ENCODE results near the gene PPP1R15B. TPM values are rescaled to one million over a fixed set of nuclear protein-coding genes. Genes with fewer than 3 reads are reported as not detected.

Gene PPP1R15B
- total RNA-seq = 10 to 100 TPM; 29.5 to 42.3 (median 34.0) TPM

DNA sequence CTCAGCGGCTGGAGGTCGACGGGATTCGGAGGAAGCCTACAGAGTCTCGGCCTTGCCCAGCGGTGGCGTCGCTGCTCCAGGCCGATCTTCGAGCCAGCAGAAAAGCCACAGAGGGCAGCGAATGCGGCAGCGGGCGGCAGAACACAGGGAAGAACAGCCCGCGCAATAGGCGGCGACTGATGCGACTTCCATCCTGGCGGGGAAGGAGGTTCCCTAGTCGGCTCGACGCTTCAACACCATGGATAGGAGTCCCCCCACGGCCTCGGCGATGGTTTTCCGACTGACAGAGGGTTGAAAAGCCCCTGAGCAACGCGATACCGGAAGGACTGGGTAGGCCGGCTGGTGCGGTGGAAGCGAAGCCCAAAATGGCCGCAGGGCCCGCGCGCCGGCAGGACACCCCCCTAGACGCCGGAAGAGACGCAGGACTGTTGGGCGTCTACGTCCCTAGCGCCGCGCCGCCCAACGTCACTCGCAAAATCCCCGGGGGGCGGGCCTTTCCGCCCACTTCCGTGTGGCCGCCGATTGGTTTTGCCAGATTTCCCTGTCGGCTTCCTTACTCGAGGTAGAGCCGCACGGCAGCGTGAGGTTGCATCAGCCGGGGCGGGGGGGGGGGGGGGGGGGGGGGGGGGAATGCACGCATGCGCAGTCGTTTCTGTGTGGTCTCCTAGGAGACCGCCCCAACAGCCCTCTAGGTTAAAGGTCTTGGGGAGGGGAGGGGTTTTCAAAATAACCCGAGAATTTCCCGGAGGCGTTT lies at the start of gene PPP1R15B:
Gene PPP1R15B, minus strand, starts transcription at position 367 of the 754 bp plus-strand sequence. CDS start 406 bp downstream, outside the sequence.
- TF ChIP-seq, protein P1, sequence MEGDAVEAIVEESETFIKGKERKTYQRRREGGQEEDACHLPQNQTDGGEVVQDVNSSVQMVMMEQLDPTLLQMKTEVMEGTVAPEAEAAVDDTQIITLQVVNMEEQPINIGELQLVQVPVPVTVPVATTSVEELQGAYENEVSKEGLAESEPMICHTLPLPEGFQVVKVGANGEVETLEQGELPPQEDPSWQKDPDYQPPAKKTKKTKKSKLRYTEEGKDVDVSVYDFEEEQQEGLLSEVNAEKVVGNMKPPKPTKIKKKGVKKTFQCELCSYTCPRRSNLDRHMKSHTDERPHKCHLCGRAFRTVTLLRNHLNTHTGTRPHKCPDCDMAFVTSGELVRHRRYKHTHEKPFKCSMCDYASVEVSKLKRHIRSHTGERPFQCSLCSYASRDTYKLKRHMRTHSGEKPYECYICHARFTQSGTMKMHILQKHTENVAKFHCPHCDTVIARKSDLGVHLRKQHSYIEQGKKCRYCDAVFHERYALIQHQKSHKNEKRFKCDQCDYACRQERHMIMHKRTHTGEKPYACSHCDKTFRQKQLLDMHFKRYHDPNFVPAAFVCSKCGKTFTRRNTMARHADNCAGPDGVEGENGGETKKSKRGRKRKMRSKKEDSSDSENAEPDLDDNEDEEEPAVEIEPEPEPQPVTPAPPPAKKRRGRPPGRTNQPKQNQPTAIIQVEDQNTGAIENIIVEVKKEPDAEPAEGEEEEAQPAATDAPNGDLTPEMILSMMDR (IDR thresholded peaks at IDR 0.05) = no peak
- TF ChIP-seq POLR2A (IDR thresholded peaks at IDR 0.05) = peak in 3 of 4 donors; percentile 82 to 97 (median 92)
- Histone ChIP-seq H3K27me3 (no peaks in the 10 kb centered on the region), H3K4me3 (peak within 1 kb of the TSS; percentile 74 to 99 (median 88)), H3K4me1 (peaks cover 14 to 48% (median 18%) of the 10 kb centered on the region in 3 donors), H3K36me3 (peaks cover 0 to under 1% (median 0%) of the 10 kb centered on the region in 3 donors), H3K9me3 (no peaks in the 10 kb centered on the region), H3K27ac (peak within 1 kb of the TSS; percentile 94 to 100 (median 98))
- peak; percentile 89 for DNase-seq
- intact Hi-C loops (cut with DNase I) = no loop called here
- WGBS, 2 donors = 0% methylated on average over 3 to 4 of the region's 69 CpGs

DNA sequence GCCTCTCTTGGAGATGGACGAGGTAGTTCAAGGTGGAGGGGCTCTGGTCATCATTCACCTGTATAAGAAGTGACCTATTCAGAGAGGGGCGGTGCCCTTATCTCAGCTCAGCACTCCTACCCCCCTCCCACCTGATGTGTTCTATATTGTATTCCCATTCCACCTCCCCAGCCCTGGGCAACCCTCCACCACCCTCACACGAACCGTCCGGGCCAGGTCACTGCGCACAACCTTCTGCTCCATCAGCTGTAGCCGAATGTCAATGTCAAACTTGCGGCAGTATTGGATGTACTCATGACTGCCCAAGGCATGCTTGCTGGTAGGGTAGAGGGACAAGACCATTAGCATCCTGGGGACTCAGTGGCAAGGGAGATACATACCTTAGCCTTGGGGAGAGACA lies 48.7 kb upstream of the PPP1R15B start:
- Histone ChIP-seq H3K36me3 (peaks cover 6 to 97% (median 9%) of the 10 kb centered on the region in 3 donors), H3K9me3 (no peaks in the 10 kb centered on the region), H3K27me3 (no peaks in the 10 kb centered on the region), H3K4me1 (peaks cover 19 to 65% (median 33%) of the 10 kb centered on the region in 3 donors), H3K4me3 (no peak overlapping the region), H3K27ac (peak overlapping the region in 3 of 4 donors; percentile 48 to 73 (median 70))
- DNase-seq = no peak
- WGBS, 2 donors = 93 to 98% methylated on average over 4 to 8 of the region's 8 CpGs
- no peak for TF ChIP-seq POLR2A (IDR thresholded peaks at IDR 0.05)
- TF ChIP-seq, protein P1 (IDR thresholded peaks at IDR 0.05) = no peak
- intact Hi-C loops (cut with DNase I) = no loop called here

DNA sequence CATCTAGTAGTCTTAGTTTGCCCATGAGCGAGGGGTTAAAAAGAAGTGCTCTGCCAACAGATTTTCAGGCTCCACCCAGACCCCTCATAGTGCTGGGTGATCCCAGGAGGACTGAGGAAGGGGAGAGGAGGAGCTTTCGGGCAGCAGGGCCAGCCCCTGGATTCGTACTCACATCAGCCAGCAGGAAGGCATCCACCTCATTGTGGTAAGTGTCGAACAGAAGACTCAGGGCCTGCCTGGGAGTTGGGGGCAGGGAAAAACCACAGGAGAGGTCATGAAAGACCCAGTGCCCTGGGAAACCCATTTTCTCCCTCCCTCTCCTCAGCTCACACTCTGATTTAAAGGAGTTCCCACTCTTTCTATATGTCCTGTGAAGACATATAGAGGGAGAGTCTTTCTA lies 48.1 kb upstream of the PPP1R15B start:
- WGBS, 2 donors = 80 to 89% methylated on average over 3 of the region's 4 CpGs
- Histone ChIP-seq H3K27ac (no peak overlapping the region), H3K27me3 (no peaks in the 10 kb centered on the region), H3K4me1 (peaks cover 18 to 58% (median 28%) of the 10 kb centered on the region in 3 donors), H3K36me3 (peaks cover 9 to 98% (median 15%) of the 10 kb centered on the region in 3 donors), H3K4me3 (no peak overlapping the region), H3K9me3 (no peaks in the 10 kb centered on the region)
- TF ChIP-seq, protein P1 (IDR thresholded peaks at IDR 0.05) = no peak
- no peak for TF ChIP-seq POLR2A (IDR thresholded peaks at IDR 0.05)
- DNase-seq = no peak
- intact Hi-C loops (cut with DNase I) = no loop called here

DNA sequence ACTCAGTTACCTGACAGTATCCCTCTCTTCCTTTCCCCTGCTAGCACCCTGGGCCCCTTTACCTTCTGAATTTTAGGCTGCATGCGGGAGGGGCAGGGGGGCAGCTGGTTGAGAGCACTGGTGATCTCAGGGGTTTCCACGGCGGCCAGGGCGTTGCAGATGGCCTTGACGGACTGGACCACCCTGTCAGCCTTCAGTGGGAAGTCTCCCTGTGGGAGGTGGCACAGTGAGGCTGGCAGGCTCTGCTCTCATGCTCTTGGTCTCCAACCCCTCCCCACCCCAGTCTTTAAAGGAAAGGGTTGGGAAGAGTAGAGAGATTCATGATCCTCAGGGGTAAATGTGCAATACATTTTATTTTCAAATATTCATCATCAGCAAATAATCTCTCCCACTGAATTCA lies 46.0 kb upstream of the PPP1R15B start:
- peaks cover 7 to 51% (median 12%) of the 10 kb centered on the region in 3 donors for H3K4me1 ChIP-seq
- intact Hi-C loops (cut with DNase I) = no loop called here
- H3K27me3 ChIP-seq = no peaks in the 10 kb centered on the region
- no peak for TF ChIP-seq POLR2A (IDR thresholded peaks at IDR 0.05)
- TF ChIP-seq, protein P1 (IDR thresholded peaks at IDR 0.05) = no peak
- peak overlapping the region in 1 of 4 donors; percentile 9 for H3K27ac ChIP-seq
- H3K36me3 ChIP-seq = peaks cover 9 to 100% (median 16%) of the 10 kb centered on the region in 3 donors
- DNase-seq = no peak
- no peaks in the 10 kb centered on the region for H3K9me3 ChIP-seq
- no peak overlapping the region for H3K4me3 ChIP-seq
- 64% methylated on average over 4 of the region's 5 CpGs; no CpG with 5 or more reads in 1 of the 2 donors for WGBS, 2 donors

DNA sequence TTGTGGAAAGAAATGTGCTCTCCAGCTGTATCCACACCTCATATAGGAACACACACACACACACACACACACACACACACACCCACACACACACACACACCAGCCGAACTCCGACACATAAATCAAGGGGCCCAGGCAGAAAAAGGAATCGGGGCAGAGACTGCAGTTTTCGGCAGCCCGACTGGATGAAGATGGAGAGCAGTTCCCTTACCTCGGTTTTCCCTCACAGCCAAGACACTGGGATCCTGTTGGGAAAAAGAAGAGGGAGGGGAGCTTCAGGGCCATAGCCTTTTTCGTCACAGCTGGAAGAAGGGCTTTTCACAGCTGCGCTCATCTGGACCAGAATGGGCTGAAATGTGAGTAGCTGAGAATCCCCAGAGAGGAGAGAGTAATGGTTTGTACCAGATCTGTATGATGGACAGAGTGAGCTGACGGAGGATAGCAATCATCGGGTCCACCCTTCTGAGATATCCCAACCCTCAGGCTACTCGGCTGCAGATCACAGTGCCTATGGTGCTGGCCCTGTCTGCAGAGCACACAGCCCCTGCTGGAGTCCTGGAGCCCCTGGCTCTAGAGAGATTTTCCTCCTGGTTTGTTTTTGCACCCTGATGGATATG lies 45.3 kb upstream of the PPP1R15B start:
- no peak for DNase-seq
- WGBS, 2 donors = 62 to 70% methylated on average over 8 to 11 of the region's 11 CpGs

More for the DNA sequence above, 45.3 kb upstream of the PPP1R15B start:
- Histone ChIP-seq H3K4me3 (no peak overlapping the region), H3K27ac (peak overlapping the region in 1 of 4 donors; percentile 21), H3K4me1 (peaks cover 6 to 51% (median 10%) of the 10 kb centered on the region in 3 donors), H3K27me3 (no peaks in the 10 kb centered on the region), H3K36me3 (peaks cover 9 to 95% (median 16%) of the 10 kb centered on the region in 3 donors), H3K9me3 (no peaks in the 10 kb centered on the region)
- TF ChIP-seq, protein P1 (IDR thresholded peaks at IDR 0.05) = no peak
- no peak for TF ChIP-seq POLR2A (IDR thresholded peaks at IDR 0.05)
- intact Hi-C loops (cut with DNase I) = no loop called here

Measured in esophagus squamous epithelium (tissue), 5 donors.